Measurements from ENCODE around the gene ENOX1. TPM values are rescaled to one million over a fixed set of nuclear protein-coding genes. Genes with fewer than 3 reads are reported as not detected.

ENOX1 gene
- total RNA-seq, 2 experiments from 2014 or later, result 0.35 to 0.64 TPM

- H3K27me3 Mint-ChIP-seq (ENCODE audit: low read depth), result no peaks in the 10 kb centered on the region
- no peaks in the 10 kb centered on the region for H3K36me3 Mint-ChIP-seq (ENCODE audit: low read depth)
- DNase-seq, result no peak
- H3K27ac Mint-ChIP-seq, result no peak overlapping the region
- peaks cover 8% of the 10 kb centered on the region for H3K9me3 Mint-ChIP-seq
- intact Hi-C loops (cut with micrococcal nuclease), result no loop called here
- H3K4me3 Mint-ChIP-seq, result no peak overlapping the region
- H3K4me1 Mint-ChIP-seq (ENCODE audit: low read depth), result no peaks in the 10 kb centered on the region
- CTCF ChIA-PET, result no interaction called here
Observed at GRCh38 chr13:43205416-43205815, 581.4 kb downstream of the ENOX1 start.

- Mint-ChIP-seq H3K36me3 (ENCODE audit: low read depth) (no peaks in the 10 kb centered on the region), H3K4me1 (ENCODE audit: low read depth) (no peaks in the 10 kb centered on the region), H3K4me3 (no peak overlapping the region), H3K27me3 (ENCODE audit: low read depth) (no peaks in the 10 kb centered on the region), H3K27ac (no peak overlapping the region), H3K9me3 (peaks cover 8% of the 10 kb centered on the region)
- intact Hi-C loops (cut with micrococcal nuclease), result no loop called here
- no peak for DNase-seq
- CTCF ChIA-PET, result no interaction called here
Observed at GRCh38 chr13:43204591-43204990, 582.2 kb downstream of the ENOX1 start.

GRCh38 chr13:43203781-43204180, 583.0 kb downstream of the ENOX1 start:
- Mint-ChIP-seq H3K9me3 (peaks cover 8% of the 10 kb centered on the region), H3K36me3 (ENCODE audit: low read depth) (no peaks in the 10 kb centered on the region), H3K4me1 (ENCODE audit: low read depth) (no peaks in the 10 kb centered on the region), H3K27me3 (ENCODE audit: low read depth) (no peaks in the 10 kb centered on the region), H3K27ac (no peak overlapping the region), H3K4me3 (no peak overlapping the region)
- CTCF ChIA-PET, result no interaction called here
- intact Hi-C loops (cut with micrococcal nuclease), result no loop called here
- no peak for DNase-seq

- intact Hi-C loops (cut with micrococcal nuclease), result no loop called here
- Mint-ChIP-seq H3K27me3 (ENCODE audit: low read depth) (peaks cover 5% of the 10 kb centered on the region), H3K27ac (no peak overlapping the region), H3K4me1 (ENCODE audit: low read depth) (no peaks in the 10 kb centered on the region), H3K9me3 (peaks cover 8% of the 10 kb centered on the region), H3K4me3 (no peak overlapping the region), H3K36me3 (ENCODE audit: low read depth) (no peaks in the 10 kb centered on the region)
- DNase-seq, result no peak
- CTCF ChIA-PET, result no interaction called here
Observed at GRCh38 chr13:43200736-43201135, 586.0 kb downstream of the ENOX1 start.

GRCh38 chr13:43200307-43200706, 586.5 kb downstream of the ENOX1 start:
- no peaks in the 10 kb centered on the region for H3K4me1 Mint-ChIP-seq (ENCODE audit: low read depth)
- H3K9me3 Mint-ChIP-seq, result peaks cover 8% of the 10 kb centered on the region
- no peaks in the 10 kb centered on the region for H3K36me3 Mint-ChIP-seq (ENCODE audit: low read depth)
- H3K27me3 Mint-ChIP-seq (ENCODE audit: low read depth), result peaks cover 5% of the 10 kb centered on the region
- CTCF ChIA-PET, result no interaction called here
- no peak overlapping the region for H3K4me3 Mint-ChIP-seq
- no peak for DNase-seq
- H3K27ac Mint-ChIP-seq, result no peak overlapping the region
- intact Hi-C loops (cut with micrococcal nuclease), result no loop called here

- CTCF ChIA-PET, result interaction anchor here (0.7 kb wide), 1 partner anchor 360 kb away, joined by 4 read pairs; no protein-coding TSS in a partner anchor
- no peak for DNase-seq
- Mint-ChIP-seq H3K4me1 (ENCODE audit: low read depth) (no peaks in the 10 kb centered on the region), H3K4me3 (no peak overlapping the region), H3K36me3 (ENCODE audit: low read depth) (no peaks in the 10 kb centered on the region), H3K27ac (no peak overlapping the region), H3K9me3 (no peaks in the 10 kb centered on the region), H3K27me3 (ENCODE audit: low read depth) (peaks cover 7% of the 10 kb centered on the region)
- intact Hi-C loops (cut with micrococcal nuclease), result no loop called here
Observed at GRCh38 chr13:43196750-43197370, 589.9 kb downstream of the ENOX1 start.

- no peak overlapping the region for H3K27ac Mint-ChIP-seq
Observed at GRCh38 chr13:43196086-43196621, 590.6 kb downstream of the ENOX1 start.

GRCh38 chr13:43195551-43195950, 591.2 kb downstream of the ENOX1 start:
- intact Hi-C loops (cut with micrococcal nuclease), result no loop called here
- Mint-ChIP-seq H3K9me3 (no peaks in the 10 kb centered on the region), H3K36me3 (ENCODE audit: low read depth) (no peaks in the 10 kb centered on the region), H3K27ac (no peak overlapping the region), H3K4me1 (ENCODE audit: low read depth) (no peaks in the 10 kb centered on the region), H3K4me3 (no peak overlapping the region), H3K27me3 (ENCODE audit: low read depth) (peaks cover 7% of the 10 kb centered on the region)
- CTCF ChIA-PET, result no interaction called here
- no peak for DNase-seq

More at GRCh38 chr13:43196086-43196621, 590.6 kb downstream of the ENOX1 start:
- Mint-ChIP-seq H3K9me3 (no peaks in the 10 kb centered on the region), H3K4me3 (no peak overlapping the region), H3K4me1 (ENCODE audit: low read depth) (no peaks in the 10 kb centered on the region), H3K27me3 (ENCODE audit: low read depth) (peaks cover 7% of the 10 kb centered on the region), H3K36me3 (ENCODE audit: low read depth) (no peaks in the 10 kb centered on the region)
- DNase-seq, result no peak
- CTCF ChIA-PET, result no interaction called here
- intact Hi-C loops (cut with micrococcal nuclease), result no loop called here

GRCh38 chr13:43195112-43195511, 591.7 kb downstream of the ENOX1 start:
- H3K4me1 Mint-ChIP-seq (ENCODE audit: low read depth), result no peaks in the 10 kb centered on the region
- DNase-seq, result no peak
- H3K36me3 Mint-ChIP-seq (ENCODE audit: low read depth), result no peaks in the 10 kb centered on the region
- H3K4me3 Mint-ChIP-seq, result no peak overlapping the region
- CTCF ChIA-PET, result no interaction called here
- no peaks in the 10 kb centered on the region for H3K9me3 Mint-ChIP-seq
- intact Hi-C loops (cut with micrococcal nuclease), result no loop called here
- H3K27ac Mint-ChIP-seq, result no peak overlapping the region
- peaks cover 7% of the 10 kb centered on the region for H3K27me3 Mint-ChIP-seq (ENCODE audit: low read depth)

- Mint-ChIP-seq H3K4me3 (no peak overlapping the region), H3K27ac (no peak overlapping the region), H3K9me3 (no peaks in the 10 kb centered on the region), H3K4me1 (ENCODE audit: low read depth) (no peaks in the 10 kb centered on the region), H3K27me3 (ENCODE audit: low read depth) (peaks cover 7% of the 10 kb centered on the region), H3K36me3 (ENCODE audit: low read depth) (no peaks in the 10 kb centered on the region)
- intact Hi-C loops (cut with micrococcal nuclease), result no loop called here
- DNase-seq, result no peak
- CTCF ChIA-PET, result no interaction called here
Observed at GRCh38 chr13:43193789-43194420, 592.9 kb downstream of the ENOX1 start.

GRCh38 chr13:43191546-43191945, 595.2 kb downstream of the ENOX1 start:
- no peak overlapping the region for H3K27ac Mint-ChIP-seq
- no peaks in the 10 kb centered on the region for H3K4me1 Mint-ChIP-seq (ENCODE audit: low read depth)
- H3K27me3 Mint-ChIP-seq (ENCODE audit: low read depth), result peaks cover 4% of the 10 kb centered on the region
- H3K4me3 Mint-ChIP-seq, result no peak overlapping the region
- DNase-seq, result no peak
- no peaks in the 10 kb centered on the region for H3K36me3 Mint-ChIP-seq (ENCODE audit: low read depth)
- intact Hi-C loops (cut with micrococcal nuclease), result no loop called here
- no peaks in the 10 kb centered on the region for H3K9me3 Mint-ChIP-seq
- CTCF ChIA-PET, result no interaction called here

- no peaks in the 10 kb centered on the region for H3K36me3 Mint-ChIP-seq (ENCODE audit: low read depth)
Observed at GRCh38 chr13:43185226-43185625, 601.5 kb downstream of the ENOX1 start.

GRCh38 chr13:43180837-43181236, 605.9 kb downstream of the ENOX1 start:
- CTCF ChIA-PET, result no interaction called here
- Mint-ChIP-seq H3K27me3 (ENCODE audit: low read depth) (no peaks in the 10 kb centered on the region), H3K27ac (no peak overlapping the region)

More at GRCh38 chr13:43185226-43185625, 601.5 kb downstream of the ENOX1 start:
- no peaks in the 10 kb centered on the region for H3K9me3 Mint-ChIP-seq
- no peak overlapping the region for H3K4me3 Mint-ChIP-seq
- no peaks in the 10 kb centered on the region for H3K27me3 Mint-ChIP-seq (ENCODE audit: low read depth)
- H3K27ac Mint-ChIP-seq, result no peak overlapping the region
- no peak for DNase-seq
- H3K4me1 Mint-ChIP-seq (ENCODE audit: low read depth), result no peaks in the 10 kb centered on the region
- intact Hi-C loops (cut with micrococcal nuclease), result no loop called here
- CTCF ChIA-PET, result no interaction called here

More at GRCh38 chr13:43180837-43181236, 605.9 kb downstream of the ENOX1 start:
- H3K9me3 Mint-ChIP-seq, result no peaks in the 10 kb centered on the region
- H3K4me3 Mint-ChIP-seq, result no peak overlapping the region
- no peak for DNase-seq
- H3K4me1 Mint-ChIP-seq (ENCODE audit: low read depth), result no peaks in the 10 kb centered on the region
- intact Hi-C loops (cut with micrococcal nuclease), result no loop called here
- no peaks in the 10 kb centered on the region for H3K36me3 Mint-ChIP-seq (ENCODE audit: low read depth)

All from activated naive CD4-positive, alpha-beta T cell treated with anti-CD3 and anti-CD28 coated beads for 36 hours (primary cell).